Measurements from ENCODE around the gene MARK2.
A peak's percentile ranks its signal among the peaks of the same experiment; 100 is the strongest.

MARK2 gene

GRCh38 chr11:63909591-63910506 lies 70.9 kb downstream of the MARK2 start:
- DNase-seq (ENCODE audit: low spot score), result no peak

GRCh38 chr11:63910675-63911074 lies 71.8 kb downstream of the MARK2 start:
- DNase-seq (ENCODE audit: low spot score), result no peak

DNA sequence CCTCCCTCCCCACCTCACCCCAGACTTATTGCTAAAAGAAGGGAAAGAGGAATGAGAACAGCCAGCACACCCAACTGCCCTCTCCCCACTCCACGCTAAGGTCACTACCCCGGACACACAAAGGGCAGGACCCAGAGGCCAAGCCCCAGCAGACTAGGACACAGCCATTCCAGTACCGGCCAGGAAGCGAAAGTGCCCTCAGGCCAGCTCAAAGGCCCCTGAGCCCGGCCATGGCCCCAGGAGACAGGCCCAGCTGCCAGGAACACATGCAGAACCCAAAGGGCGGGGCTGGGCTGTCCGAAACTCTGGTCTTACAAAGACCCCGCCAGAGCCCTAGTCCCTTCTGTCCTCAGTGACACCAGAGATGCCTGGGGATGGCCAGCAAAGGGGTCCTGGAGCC lies 72.5 kb downstream of the MARK2 start:
- DNase-seq (ENCODE audit: low spot score), result no peak

- DNase-seq (ENCODE audit: low spot score), result no peak
Measured at GRCh38 chr11:63911876-63912275, 73.0 kb downstream of the MARK2 start.

- DNase-seq (ENCODE audit: low spot score), result no peak
Measured at GRCh38 chr11:63912678-63913077, 73.8 kb downstream of the MARK2 start.

DNA sequence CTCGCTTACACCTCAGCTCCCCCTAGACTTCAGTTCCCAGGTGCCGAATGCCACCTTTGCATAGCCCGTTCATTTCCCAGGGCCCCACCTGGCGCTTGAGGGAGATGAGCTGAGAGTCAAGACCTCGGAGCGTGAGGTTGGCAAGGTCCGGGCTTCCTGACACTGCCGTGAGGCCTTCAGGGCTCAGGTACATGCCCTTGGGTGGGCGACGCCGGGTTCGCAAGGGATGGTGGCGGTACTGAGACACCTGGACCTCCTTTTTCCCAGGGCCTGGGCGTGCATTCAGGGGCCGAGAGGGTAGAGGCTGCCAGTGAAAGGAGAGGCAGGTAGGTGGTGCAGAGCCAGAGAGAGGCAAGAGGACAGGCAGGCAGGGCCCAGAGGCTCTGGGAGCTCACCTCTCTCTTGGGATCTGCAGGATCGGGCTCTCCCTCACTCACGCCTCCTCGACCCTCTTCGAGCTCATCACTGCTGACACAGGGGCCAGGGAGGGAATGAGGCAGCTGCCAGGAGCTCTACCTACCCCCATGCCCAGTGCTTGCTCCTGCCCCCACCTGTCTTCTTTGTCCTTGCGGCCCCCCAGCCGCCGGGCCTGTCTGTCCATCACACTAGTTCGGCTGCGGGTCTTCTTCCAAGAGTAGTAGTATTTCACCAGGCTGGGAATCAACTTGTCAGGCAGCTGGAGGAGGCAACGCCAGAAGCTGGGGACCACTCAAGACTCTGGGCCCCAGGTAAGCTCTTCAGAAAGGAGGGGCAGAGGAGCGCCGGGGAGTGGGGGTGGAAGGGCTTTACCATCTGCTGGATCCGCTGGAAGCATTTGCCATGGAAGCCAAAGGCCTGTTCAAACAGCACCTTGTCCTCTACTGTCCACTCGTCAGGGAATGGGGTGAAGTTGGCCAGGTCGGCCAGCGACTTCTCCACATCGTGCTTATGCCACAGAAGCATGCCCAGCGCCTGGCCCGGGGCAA lies 75.2 kb downstream of the MARK2 start:
- DNase-seq (ENCODE audit: low spot score), result no peak

DNA sequence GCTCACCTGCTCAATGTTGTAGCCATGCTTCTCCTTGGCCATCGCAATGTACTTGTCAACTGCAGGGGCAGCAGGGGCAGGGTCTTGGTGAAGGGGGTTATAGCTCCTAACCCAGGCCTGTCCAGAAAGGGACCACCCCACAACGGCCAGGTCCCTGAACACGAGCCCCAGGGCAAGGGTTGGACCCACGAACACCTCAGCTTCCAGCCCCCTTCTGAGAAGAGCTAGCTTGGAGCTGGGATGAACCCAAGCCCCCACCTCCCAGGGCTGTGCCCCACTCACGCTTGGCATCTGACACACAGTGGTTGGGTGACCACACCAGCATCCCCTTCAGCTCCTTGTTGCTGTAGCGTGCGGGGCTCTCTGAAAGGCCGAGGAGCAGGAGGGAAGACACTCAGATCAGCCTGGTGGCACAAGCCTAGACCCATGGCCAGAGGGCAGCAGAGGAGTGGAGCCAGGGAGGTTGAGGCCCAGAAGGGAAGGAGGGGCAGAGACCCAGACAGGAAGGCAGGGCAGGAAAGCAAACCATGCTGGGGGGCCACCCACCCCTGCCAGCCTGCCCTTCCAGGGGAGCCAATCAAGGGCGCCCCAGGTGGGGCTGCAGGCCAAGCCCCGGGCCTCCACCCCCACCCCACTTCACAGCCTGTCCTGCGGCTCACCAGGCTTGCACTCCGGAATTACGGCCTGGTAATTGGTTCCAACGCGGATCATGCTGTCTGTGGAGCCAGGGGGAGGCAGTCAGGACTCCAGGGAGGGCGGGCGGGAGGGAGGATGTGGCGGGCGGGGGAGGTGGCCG lies 76.2 kb downstream of the MARK2 start:
- DNase-seq (ENCODE audit: low spot score), result peak; percentile 38

DNA sequence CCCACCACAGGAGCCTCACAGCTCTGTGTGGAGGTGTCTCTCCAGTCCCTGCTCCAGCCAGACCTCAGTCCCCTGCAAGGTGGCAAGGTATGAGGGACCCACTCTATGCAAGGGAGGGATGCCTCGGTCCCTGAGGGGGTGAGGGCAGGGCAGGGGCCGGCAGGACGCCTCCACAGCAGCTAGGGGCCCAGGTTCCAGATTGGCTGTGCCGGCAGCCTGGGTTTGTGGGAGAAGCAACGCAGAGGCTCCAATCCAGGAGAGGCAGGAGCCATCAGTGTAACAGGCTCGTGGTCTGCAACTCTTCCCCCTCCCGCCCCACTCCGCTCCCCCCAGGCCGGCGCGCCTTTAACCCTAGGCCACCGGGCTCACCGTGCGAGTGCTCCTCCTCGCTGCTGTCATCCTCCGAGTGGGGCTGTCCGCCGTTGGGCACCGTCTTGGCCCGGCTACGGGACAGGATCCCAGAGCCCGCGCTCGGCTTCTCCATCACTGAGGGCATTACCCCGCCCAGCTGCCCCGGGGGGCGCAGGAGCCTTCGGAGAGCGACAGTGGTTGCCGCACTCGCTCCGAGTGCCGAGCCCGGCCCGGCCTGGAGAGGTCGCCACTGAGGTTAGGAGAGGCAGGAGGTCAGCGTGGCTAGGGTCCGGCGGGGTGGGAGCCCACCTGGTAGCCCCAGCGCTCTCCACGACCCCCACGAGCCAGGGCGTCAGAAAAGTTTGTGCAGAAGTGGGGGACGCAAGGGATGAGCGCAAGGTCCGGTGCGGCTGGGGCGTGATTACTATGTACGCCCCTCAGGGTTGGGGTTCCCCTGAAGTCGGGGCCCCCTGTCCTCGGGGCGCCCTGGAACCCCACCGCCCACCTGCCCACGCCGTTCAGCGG lies 77.3 kb downstream of the MARK2 start:
- DNase-seq (ENCODE audit: low spot score), result peak; percentile 56

- peak; percentile 92 for DNase-seq (ENCODE audit: low spot score)
Measured at GRCh38 chr11:63916837-63917691, 78.2 kb downstream of the MARK2 start, which contains the start of gene RCOR2. TSS of gene RCOR2 (minus strand) at chr11:63917164. CDS start at chr11:63916456, 708 bp downstream.

- peak; percentile 91 for DNase-seq (ENCODE audit: low spot score)
Measured at GRCh38 chr11:63917692-63918506, 79.0 kb downstream of the MARK2 start.

GRCh38 chr11:63918507-63919191 lies 79.7 kb downstream of the MARK2 start:
- peak; percentile 56 for DNase-seq (ENCODE audit: low spot score)

DNA sequence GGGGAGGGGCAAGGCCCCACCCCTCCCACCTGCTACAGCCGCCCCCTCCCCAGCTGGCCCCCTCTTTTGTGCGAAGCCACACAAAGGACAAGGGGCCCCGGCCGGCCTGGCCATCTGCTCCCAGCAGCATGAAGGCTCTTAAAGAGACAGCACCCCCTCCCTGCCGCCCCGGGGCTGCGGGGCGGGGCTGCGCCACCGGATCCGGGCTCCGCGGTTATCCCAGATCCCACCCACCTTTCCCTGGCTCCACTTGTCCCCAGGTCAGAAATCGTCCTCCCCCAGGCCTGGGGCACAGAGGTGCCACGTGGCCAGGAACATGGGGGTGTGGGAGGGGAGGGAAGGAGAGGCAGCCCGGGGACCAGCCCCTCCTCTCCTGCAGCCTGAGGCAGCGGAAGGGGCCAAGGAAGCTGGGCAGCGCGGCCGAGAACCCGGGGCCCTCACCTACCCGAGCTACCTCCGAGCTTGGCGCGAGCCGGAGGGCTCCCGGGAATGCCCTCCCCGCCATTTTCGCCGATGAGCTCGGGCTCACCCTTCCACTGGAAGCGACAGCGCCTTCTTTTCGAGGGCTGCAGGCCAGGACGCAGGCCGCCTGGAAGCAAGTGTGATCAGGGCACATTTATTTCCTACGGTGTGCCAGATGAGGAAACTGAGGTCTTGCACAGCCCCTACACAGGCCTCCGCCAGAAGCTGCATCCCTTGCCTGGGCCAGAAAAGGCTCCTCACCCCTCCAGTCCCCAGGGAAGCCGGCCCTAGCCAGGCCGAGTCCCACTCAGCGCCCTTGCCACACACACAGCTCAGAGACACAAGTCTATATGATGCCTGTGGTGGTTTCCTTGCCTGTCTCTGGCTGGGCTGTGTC lies 80.6 kb downstream of the MARK2 start:
- peak; percentile 76 for DNase-seq (ENCODE audit: low spot score)

DNA sequence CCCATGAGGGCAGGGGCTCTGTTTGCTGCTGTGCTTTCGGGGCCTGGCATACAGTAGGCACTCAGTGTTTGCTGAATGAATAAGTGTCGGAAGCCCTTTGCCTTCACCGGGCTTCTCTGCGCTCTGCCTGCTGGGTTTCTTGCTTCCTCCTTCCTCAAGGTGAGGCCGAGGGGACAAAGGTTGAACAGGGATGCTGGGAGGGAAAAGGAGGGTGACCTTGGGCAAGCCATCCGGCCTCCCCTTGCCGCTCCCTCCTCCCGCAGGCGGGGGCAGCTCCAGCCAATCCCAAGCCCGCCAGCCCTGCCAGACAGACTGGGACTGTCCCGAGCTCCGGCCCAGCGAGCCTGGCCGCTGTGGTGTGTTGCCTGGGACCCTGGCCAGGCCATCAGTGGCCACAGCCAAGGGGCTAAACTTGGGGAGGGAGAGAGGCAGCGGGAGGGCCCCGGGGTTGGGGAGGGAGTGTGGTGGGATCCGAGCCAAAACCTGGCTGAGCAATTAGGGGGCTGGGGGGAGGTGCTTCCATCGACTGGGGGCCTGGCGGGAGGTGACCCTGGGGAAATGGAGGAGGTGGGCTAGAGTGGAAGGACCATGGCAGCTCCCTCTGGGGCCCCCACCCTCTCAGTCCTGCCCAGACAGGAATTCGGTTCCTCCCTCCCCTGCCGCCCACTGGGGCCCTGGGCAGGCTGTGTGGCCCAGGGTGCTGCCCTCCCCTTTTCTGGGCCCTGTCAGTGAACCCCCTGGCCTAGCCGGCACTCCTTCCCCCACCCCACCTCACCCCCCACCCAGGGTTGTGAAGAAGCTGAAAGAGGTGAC lies 81.4 kb downstream of the MARK2 start:
- DNase-seq (ENCODE audit: low spot score), result peak; percentile 87

DNA sequence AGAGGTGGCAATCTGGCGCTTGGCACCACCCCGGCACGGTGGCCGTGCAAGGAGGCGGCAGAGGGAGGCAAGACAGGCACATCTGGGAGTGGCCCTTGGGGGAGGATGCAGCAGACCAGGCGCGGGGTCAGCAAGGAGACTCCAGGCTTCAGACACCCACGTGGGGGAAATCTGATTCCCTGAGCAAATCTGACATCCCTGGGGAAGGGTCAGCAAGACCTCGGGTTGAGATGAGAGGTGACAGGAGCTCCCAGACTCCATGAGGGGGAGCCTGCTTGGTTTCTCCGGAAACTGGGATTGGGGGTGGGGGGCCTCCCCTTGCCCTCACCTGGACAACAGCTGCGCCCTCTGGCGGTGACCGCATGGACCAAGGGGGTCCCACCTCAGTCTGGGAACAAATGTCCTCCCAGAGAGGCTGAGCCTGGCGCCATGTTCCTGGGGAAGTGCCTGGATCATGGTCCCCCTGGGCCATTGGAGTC lies 82.1 kb downstream of the MARK2 start:
- no peak for DNase-seq (ENCODE audit: low spot score)

DNA sequence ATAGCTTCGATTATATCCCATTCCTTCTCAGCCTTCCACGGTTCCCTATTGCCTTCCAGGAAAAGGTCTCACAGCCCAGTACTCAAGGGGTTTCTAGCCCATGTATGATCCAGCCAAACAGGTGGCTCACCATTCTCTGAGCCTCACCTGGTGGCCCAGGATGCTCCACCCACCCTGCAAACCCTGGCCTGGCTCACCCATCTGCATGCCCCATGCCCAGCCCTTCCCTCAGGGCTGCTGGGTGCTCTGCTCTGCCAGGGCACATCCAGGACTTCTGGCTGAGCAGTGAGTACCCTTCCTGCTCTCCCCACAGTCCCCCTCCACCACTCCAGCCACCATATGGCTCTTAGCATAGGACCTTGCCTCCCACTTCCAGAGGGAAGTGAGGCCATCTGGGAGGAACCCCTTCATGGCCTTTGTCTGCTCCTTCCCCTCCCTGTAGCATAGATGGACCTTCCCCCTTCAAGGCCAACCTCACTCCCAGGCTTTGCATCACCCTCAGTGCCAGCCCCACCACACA lies 83.8 kb downstream of the MARK2 start:
- DNase-seq (ENCODE audit: low spot score), result no peak

DNA sequence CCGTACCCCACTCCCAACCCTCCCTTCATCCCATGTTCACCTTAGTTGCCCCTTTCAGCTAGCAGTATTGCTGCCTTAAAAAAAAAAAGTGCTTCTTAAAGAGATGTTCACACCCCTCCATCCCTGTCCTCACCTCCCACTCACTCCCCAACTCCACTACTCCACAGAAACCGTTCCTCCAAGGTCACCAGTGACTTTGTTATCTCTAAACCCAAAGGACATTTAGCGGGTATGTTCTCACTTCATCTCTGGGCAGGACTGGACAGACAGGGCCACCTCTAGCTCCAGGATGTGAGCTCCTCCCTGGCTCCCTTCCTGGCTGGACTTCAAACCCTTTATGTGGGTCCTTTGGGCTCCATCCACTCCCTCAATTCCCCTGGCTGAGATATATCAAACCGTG lies 84.4 kb downstream of the MARK2 start:
- no peak for DNase-seq (ENCODE audit: low spot score)

Data from globus pallidus (tissue), 1 donor.